Measurements from ENCODE around the gene RAB36.

GRCh38 chr22:23145878-23146470 is 697 bp downstream of the RAB36 start:
- TF ChIP-seq CTCF (conservative IDR thresholded peaks at IDR 0.05; ENCODE audit: low read length) = no peak
- TF ChIP-seq EZH2phosphoT487 (IDR thresholded peaks at IDR 0.05; ENCODE audit: borderline replicate concordance) = no peak
